ENCODE measurements around the gene IL6R.

IL6R gene

GRCh38 chr1:154391086-154391770, 13.9 kb upstream of the IL6R start:
- Histone ChIP-seq H3K9me3 (ENCODE audit: control insufficient read depth in 1 of 2, low read length in 2 of 2) (no peaks in the 10 kb centered on the region), H3K4me1 (ENCODE audit: control insufficient read depth in 1 of 2, insufficient read depth in 2 of 2, low read length in 2 of 2) (no peaks in the 10 kb centered on the region), H3K36me3 (ENCODE audit: control insufficient read depth in 1 of 2, insufficient read depth in 2 of 2, low read length in 2 of 2) (no peaks in the 10 kb centered on the region), H3K27ac (ENCODE audit: low read length) (no peak overlapping the region), H3K27me3 (ENCODE audit: low read depth, low read length) (no peaks in the 10 kb centered on the region), H3K4me3 (ENCODE audit: low read depth in 1 of 2, low read length in 2 of 2) (no peak overlapping the region)

- Histone ChIP-seq H3K9me3 (ENCODE audit: control insufficient read depth in 1 of 2, low read length in 2 of 2) (no peaks in the 10 kb centered on the region), H3K4me3 (ENCODE audit: low read depth in 1 of 2, low read length in 2 of 2) (no peak overlapping the region), H3K4me1 (ENCODE audit: control insufficient read depth in 1 of 2, insufficient read depth in 2 of 2, low read length in 2 of 2) (no peaks in the 10 kb centered on the region), H3K27ac (ENCODE audit: low read length) (no peak overlapping the region), H3K36me3 (ENCODE audit: control insufficient read depth in 1 of 2, insufficient read depth in 2 of 2, low read length in 2 of 2) (no peaks in the 10 kb centered on the region), H3K27me3 (ENCODE audit: low read depth, low read length) (no peaks in the 10 kb centered on the region)
Measured at GRCh38 chr1:154398141-154398540, 7.0 kb upstream of the IL6R start.

GRCh38 chr1:154398678-154399077, 6.5 kb upstream of the IL6R start:
- Histone ChIP-seq H3K27ac (ENCODE audit: low read length) (no peak overlapping the region), H3K9me3 (ENCODE audit: control insufficient read depth in 1 of 2, low read length in 2 of 2) (no peaks in the 10 kb centered on the region), H3K27me3 (ENCODE audit: low read depth, low read length) (no peaks in the 10 kb centered on the region), H3K4me3 (ENCODE audit: low read depth in 1 of 2, low read length in 2 of 2) (no peak overlapping the region), H3K4me1 (ENCODE audit: control insufficient read depth in 1 of 2, insufficient read depth in 2 of 2, low read length in 2 of 2) (no peaks in the 10 kb centered on the region), H3K36me3 (ENCODE audit: control insufficient read depth in 1 of 2, insufficient read depth in 2 of 2, low read length in 2 of 2) (no peaks in the 10 kb centered on the region)

- peaks cover 5 to 6% of the 10 kb centered on the region in 2 donors for H3K4me1 ChIP-seq (ENCODE audit: control insufficient read depth in 1 of 2, insufficient read depth in 2 of 2, low read length in 2 of 2)
- no peaks in the 10 kb centered on the region for H3K27me3 ChIP-seq (ENCODE audit: low read depth, low read length)
- H3K27ac ChIP-seq (ENCODE audit: low read length) = no peak overlapping the region
- H3K36me3 ChIP-seq (ENCODE audit: control insufficient read depth in 1 of 2, insufficient read depth in 2 of 2, low read length in 2 of 2) = no peaks in the 10 kb centered on the region
- H3K4me3 ChIP-seq (ENCODE audit: low read depth in 1 of 2, low read length in 2 of 2) = no peak overlapping the region
- no peaks in the 10 kb centered on the region for H3K9me3 ChIP-seq (ENCODE audit: control insufficient read depth in 1 of 2, low read length in 2 of 2)
Measured at GRCh38 chr1:154400381-154400801, 4.8 kb upstream of the IL6R start.

- Histone ChIP-seq H3K9me3 (ENCODE audit: control insufficient read depth in 1 of 2, low read length in 2 of 2) (no peaks in the 10 kb centered on the region), H3K36me3 (ENCODE audit: control insufficient read depth in 1 of 2, insufficient read depth in 2 of 2, low read length in 2 of 2) (peaks cover 0 to 5% of the 10 kb centered on the region in 2 donors), H3K27ac (ENCODE audit: low read length) (no peak overlapping the region), H3K4me1 (ENCODE audit: control insufficient read depth in 1 of 2, insufficient read depth in 2 of 2, low read length in 2 of 2) (peaks cover 14 to 17% of the 10 kb centered on the region in 2 donors), H3K27me3 (ENCODE audit: low read depth, low read length) (no peaks in the 10 kb centered on the region), H3K4me3 (ENCODE audit: low read depth in 1 of 2, low read length in 2 of 2) (no peak overlapping the region)
Measured at GRCh38 chr1:154402409-154402921, 2.7 kb upstream of the IL6R start.

- peaks cover 22 to 27% of the 10 kb centered on the region in 2 donors for H3K4me1 ChIP-seq (ENCODE audit: control insufficient read depth in 1 of 2, insufficient read depth in 2 of 2, low read length in 2 of 2)
- peaks cover 0 to 5% of the 10 kb centered on the region in 2 donors for H3K36me3 ChIP-seq (ENCODE audit: control insufficient read depth in 1 of 2, insufficient read depth in 2 of 2, low read length in 2 of 2)
- no peak overlapping the region for H3K4me3 ChIP-seq (ENCODE audit: low read depth in 1 of 2, low read length in 2 of 2)
- no peak overlapping the region for H3K27ac ChIP-seq (ENCODE audit: low read length)
- H3K9me3 ChIP-seq (ENCODE audit: control insufficient read depth in 1 of 2, low read length in 2 of 2) = no peaks in the 10 kb centered on the region
- H3K27me3 ChIP-seq (ENCODE audit: low read depth, low read length) = no peaks in the 10 kb centered on the region
Measured at GRCh38 chr1:154403261-154403943, 1.7 kb upstream of the IL6R start.

- Histone ChIP-seq H3K4me1 (ENCODE audit: control insufficient read depth in 1 of 2, insufficient read depth in 2 of 2, low read length in 2 of 2) (peaks cover 27 to 28% of the 10 kb centered on the region in 2 donors), H3K4me3 (ENCODE audit: low read depth in 1 of 2, low read length in 2 of 2) (no peak overlapping the region), H3K27me3 (ENCODE audit: low read depth, low read length) (no peaks in the 10 kb centered on the region), H3K9me3 (ENCODE audit: control insufficient read depth in 1 of 2, low read length in 2 of 2) (no peaks in the 10 kb centered on the region), H3K27ac (ENCODE audit: low read length) (no peak overlapping the region), H3K36me3 (ENCODE audit: control insufficient read depth in 1 of 2, insufficient read depth in 2 of 2, low read length in 2 of 2) (peaks cover 0 to 5% of the 10 kb centered on the region in 2 donors)
Measured at GRCh38 chr1:154403983-154404382, 1.2 kb upstream of the IL6R start.

GRCh38 chr1:154404511-154404931, 622 bp upstream of the IL6R start:
- H3K9me3 ChIP-seq (ENCODE audit: control insufficient read depth in 1 of 2, low read length in 2 of 2) = no peaks in the 10 kb centered on the region
- H3K4me3 ChIP-seq (ENCODE audit: low read depth in 1 of 2, low read length in 2 of 2) = peak overlapping the region; percentile 65 to 79
- peaks cover 27 to 28% of the 10 kb centered on the region in 2 donors for H3K4me1 ChIP-seq (ENCODE audit: control insufficient read depth in 1 of 2, insufficient read depth in 2 of 2, low read length in 2 of 2)
- H3K27ac ChIP-seq (ENCODE audit: low read length) = peak overlapping the region; percentile 73
- H3K27me3 ChIP-seq (ENCODE audit: low read depth, low read length) = no peaks in the 10 kb centered on the region
- H3K36me3 ChIP-seq (ENCODE audit: control insufficient read depth in 1 of 2, insufficient read depth in 2 of 2, low read length in 2 of 2) = peaks cover 0 to 5% of the 10 kb centered on the region in 2 donors

- Histone ChIP-seq H3K27ac (ENCODE audit: low read length) (peak overlapping the region; percentile 98), H3K9me3 (ENCODE audit: control insufficient read depth in 1 of 2, low read length in 2 of 2) (no peaks in the 10 kb centered on the region), H3K4me3 (ENCODE audit: low read depth in 1 of 2, low read length in 2 of 2) (peak overlapping the region; percentile 79 to 83), H3K4me1 (ENCODE audit: control insufficient read depth in 1 of 2, insufficient read depth in 2 of 2, low read length in 2 of 2) (peaks cover 32 to 35% of the 10 kb centered on the region in 2 donors), H3K36me3 (ENCODE audit: control insufficient read depth in 1 of 2, insufficient read depth in 2 of 2, low read length in 2 of 2) (peaks cover 0 to 5% of the 10 kb centered on the region in 2 donors), H3K27me3 (ENCODE audit: low read depth, low read length) (no peaks in the 10 kb centered on the region)
Measured at GRCh38 chr1:154405747-154406571, 816 bp downstream of the IL6R start.

GRCh38 chr1:154406572-154406879, 1.4 kb downstream of the IL6R start:
- Histone ChIP-seq H3K36me3 (ENCODE audit: control insufficient read depth in 1 of 2, insufficient read depth in 2 of 2, low read length in 2 of 2) (peaks cover 0 to 5% of the 10 kb centered on the region in 2 donors), H3K9me3 (ENCODE audit: control insufficient read depth in 1 of 2, low read length in 2 of 2) (no peaks in the 10 kb centered on the region), H3K4me1 (ENCODE audit: control insufficient read depth in 1 of 2, insufficient read depth in 2 of 2, low read length in 2 of 2) (peaks cover 32 to 35% of the 10 kb centered on the region in 2 donors), H3K4me3 (ENCODE audit: low read depth in 1 of 2, low read length in 2 of 2) (peak overlapping the region; percentile 79 to 83), H3K27ac (ENCODE audit: low read length) (peak overlapping the region; percentile 98), H3K27me3 (ENCODE audit: low read depth, low read length) (no peaks in the 10 kb centered on the region)

GRCh38 chr1:154406886-154407197, 1.7 kb downstream of the IL6R start:
- no peaks in the 10 kb centered on the region for H3K9me3 ChIP-seq (ENCODE audit: control insufficient read depth in 1 of 2, low read length in 2 of 2)
- H3K27me3 ChIP-seq (ENCODE audit: low read depth, low read length) = no peaks in the 10 kb centered on the region
- H3K4me3 ChIP-seq (ENCODE audit: low read depth in 1 of 2, low read length in 2 of 2) = peak overlapping the region; percentile 79 to 83
- H3K4me1 ChIP-seq (ENCODE audit: control insufficient read depth in 1 of 2, insufficient read depth in 2 of 2, low read length in 2 of 2) = peaks cover 32 to 35% of the 10 kb centered on the region in 2 donors
- peaks cover 0 to 5% of the 10 kb centered on the region in 2 donors for H3K36me3 ChIP-seq (ENCODE audit: control insufficient read depth in 1 of 2, insufficient read depth in 2 of 2, low read length in 2 of 2)
- peak overlapping the region; percentile 98 for H3K27ac ChIP-seq (ENCODE audit: low read length)

All from muscle layer of duodenum (tissue), 2 donors.